Stimulated activated CD4-positive, alpha-beta T cell treated with anti-CD3 and anti-CD28 coated beads, Interleukin-2, amount 100 ng/mL, for 48 hours (primary cell): Measurements from ENCODE around the gene SLC24A5.

Experiments
- DNase-seq, 2 donors: peaks; one replicate each; pipeline ENCODE4 v3.0.0-alpha.2; 2020

SLC24A5 gene

GRCh38 chr15:48120745-48121144 is at the start of gene SLC24A5:
Gene SLC24A5 (plus strand): TSS chr15:48120990. CDS start chr15:48121045, 55 bp downstream.
- no peak for DNase-seq

- no peak for DNase-seq
Measured at GRCh38 chr15:48072941-48073340, 47.8 kb upstream of the SLC24A5 start.

- DNase-seq: no peak
Measured at GRCh38 chr15:48073881-48074280, 46.9 kb upstream of the SLC24A5 start.

- no peak for DNase-seq
Measured at GRCh38 chr15:48076454-48076853, 44.3 kb upstream of the SLC24A5 start.

GRCh38 chr15:48077616-48078184 is 43.1 kb upstream of the SLC24A5 start:
- DNase-seq: no peak

GRCh38 chr15:48084759-48085590 is 35.8 kb upstream of the SLC24A5 start:
- DNase-seq: no peak

- no peak for DNase-seq
Measured at GRCh38 chr15:48085591-48085930, 35.2 kb upstream of the SLC24A5 start.

- no peak for DNase-seq
Measured at GRCh38 chr15:48086133-48086532, 34.7 kb upstream of the SLC24A5 start.

- no peak for DNase-seq
Measured at GRCh38 chr15:48086576-48086975, 34.2 kb upstream of the SLC24A5 start.

GRCh38 chr15:48087844-48088243 is 32.9 kb upstream of the SLC24A5 start:
- no peak for DNase-seq

- no peak for DNase-seq
Measured at GRCh38 chr15:48089702-48090101, 31.1 kb upstream of the SLC24A5 start.

GRCh38 chr15:48090115-48090514 is 30.7 kb upstream of the SLC24A5 start:
- no peak for DNase-seq

- DNase-seq: no peak
Measured at GRCh38 chr15:48090666-48091065, 30.1 kb upstream of the SLC24A5 start.

GRCh38 chr15:48091522-48091921 is 29.3 kb upstream of the SLC24A5 start:
- no peak for DNase-seq

- DNase-seq: no peak
Measured at GRCh38 chr15:48096355-48096786, 24.4 kb upstream of the SLC24A5 start.

- no peak for DNase-seq
Measured at GRCh38 chr15:48096813-48097212, 24.0 kb upstream of the SLC24A5 start.

- DNase-seq: no peak
Measured at GRCh38 chr15:48097264-48097663, 23.5 kb upstream of the SLC24A5 start.

GRCh38 chr15:48101376-48101961 is 19.3 kb upstream of the SLC24A5 start:
- DNase-seq: no peak

GRCh38 chr15:48102167-48102566 is 18.6 kb upstream of the SLC24A5 start:
- DNase-seq: no peak

- DNase-seq: no peak
Measured at GRCh38 chr15:48103647-48104046, 17.1 kb upstream of the SLC24A5 start.

GRCh38 chr15:48105936-48106335 is 14.9 kb upstream of the SLC24A5 start:
- no peak for DNase-seq

GRCh38 chr15:48109212-48109611 is 11.6 kb upstream of the SLC24A5 start:
- DNase-seq: no peak

GRCh38 chr15:48109856-48110531 is 10.8 kb upstream of the SLC24A5 start:
- DNase-seq: no peak

GRCh38 chr15:48112242-48112641 is 8.5 kb upstream of the SLC24A5 start:
- no peak for DNase-seq
